K562 (cell line): ENCODE results near the gene NFYC. TPM values are rescaled to one million over a fixed set of nuclear protein-coding genes. Genes with fewer than 3 reads are reported as not detected.
A peak's percentile ranks its signal among the peaks of the same experiment; 100 is the strongest.

Experiments used
- ASH1L ChIP-seq: fragments of 450-650 bp; IDR thresholded peaks from 2 replicates; pipeline ENCODE4 v1.6.1; 2018; ENCODE audit warnings: borderline replicate concordance, mild to moderate bottlenecking, low read depth; ENCODE audit not compliant: partially characterized antibody
- PHF8 ChIP-seq: fragments of 200-600 bp; sonication (generic); IDR thresholded peaks from 2 replicates; pipeline ENCODE4 v1.6.1; 2012; ENCODE audit warnings: mixed run types, mild to moderate bottlenecking, inconsistent platforms, low read length, moderate library complexity, borderline replicate concordance
- RAD51 ChIP-seq: fragments of 450-650 bp; IDR thresholded peaks from 2 replicates; pipeline ENCODE4 v1.7.1; 2016; ENCODE audit warnings: low read depth, mild to moderate bottlenecking, borderline replicate concordance
- polyA plus RNA-seq, 8 experiments: library from polyadenylated mRNA; depleted of rRNA in 4 of 8; stranded (reverse) in 5 of 8; unstranded in 3 of 8; fragments of >200 nt; fragmentation: Nextera tagmentation in 2 of 8; fragmentation: Illumina TruSeq in 1 of 8; extraction: Ambion mirVana in 2 of 8; extraction: Trizol in 1 of 8; gene quantifications; 2 replicates each; pipeline versions ENCODE4 v1.2.1 to v1.2.3, GENCODE V29; 2011 to 2014; ENCODE audit warnings: inconsistent platforms in 1 of 8, missing spikeins in 1 of 8
- total RNA-seq, 7 experiments: library from RNA; depleted of rRNA in 6 of 7; stranded (reverse); fragments of >200 nt in 6 of 7; fragmentation: Illumina TruSeq in 2 of 7; extraction: Trizol in 2 of 7; gene quantifications; 2 replicates each; pipeline versions ENCODE4 v1.2.1 to v1.2.3, GENCODE V29; 2011 to 2021; ENCODE audit warnings: low replicate concordance in 1 of 7
- TF ChIP-seq, protein P1 (sequence below): fragments of 450-650 bp; IDR thresholded peaks from 2 replicates; pipeline ENCODE4 v1.6.1; 2017; ENCODE audit warnings: antibody characterized with exemption, mild to moderate bottlenecking
- TF ChIP-seq, protein P2 (sequence below), 2 experiments: fragments of 450-650 bp in 1 of 2; IDR thresholded peaks; 2 replicates each; pipeline ENCODE4 v1.6.1; 2011 to 2017; ENCODE audit warnings: low read depth in 2 of 2, antibody characterized with exemption in 1 of 2, borderline replicate concordance in 1 of 2, low read length in 1 of 2, mild to moderate bottlenecking in 1 of 2, mixed read lengths in 1 of 2; ENCODE audit not compliant: control insufficient read depth in 1 of 2

Gene NFYC
- total and polyA plus RNA-seq, 9 of the 15 experiments (the other 6 are each of a cell fraction or from before 2014, with no cell fraction given), result 4.8 to 59.8 (median 41.1) TPM

DNA sequence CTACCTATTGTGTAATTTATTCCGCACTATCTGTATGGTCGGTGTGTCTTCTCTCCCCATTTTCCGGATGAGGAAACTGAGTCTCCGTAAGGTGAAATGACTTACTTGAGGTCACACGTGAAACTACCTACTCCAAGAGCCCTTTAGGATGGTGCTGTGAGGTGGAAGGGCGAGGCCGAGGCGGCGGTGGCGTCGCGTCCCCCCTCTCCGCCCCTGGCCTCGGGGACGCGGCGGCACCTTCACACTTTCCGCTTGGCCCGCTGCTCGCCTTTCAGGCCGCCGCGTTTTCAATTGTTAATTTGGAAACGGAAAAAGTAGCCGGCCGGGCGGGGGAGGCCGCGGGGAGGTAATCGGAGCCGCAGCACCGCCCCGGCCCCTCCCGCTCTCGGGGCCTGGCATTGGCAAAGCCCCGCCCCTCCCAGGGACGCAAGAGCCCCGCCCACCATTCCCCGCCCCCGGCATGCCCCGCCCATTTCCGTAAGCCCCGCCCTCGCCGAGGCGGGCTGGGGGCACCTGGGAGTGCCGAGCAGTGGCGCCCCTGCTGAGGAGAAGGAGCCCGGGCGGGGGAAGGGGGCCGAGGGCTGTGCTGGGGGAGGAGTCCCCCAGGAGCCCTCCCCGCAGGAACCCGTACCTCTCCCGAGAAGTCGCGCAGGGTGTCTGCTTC lies 110.7 kb downstream of the NFYC start (continued):
- 0 out of 2 replicates have a peak, but pooled peaks have one; percentile 10 for TF ChIP-seq RAD51
- peak; percentile 46; the same call in 1 of the 2 replicates for TF ChIP-seq PHF8
- TF ChIP-seq ASH1L, result no peak
- TF ChIP-seq, protein P1, sequence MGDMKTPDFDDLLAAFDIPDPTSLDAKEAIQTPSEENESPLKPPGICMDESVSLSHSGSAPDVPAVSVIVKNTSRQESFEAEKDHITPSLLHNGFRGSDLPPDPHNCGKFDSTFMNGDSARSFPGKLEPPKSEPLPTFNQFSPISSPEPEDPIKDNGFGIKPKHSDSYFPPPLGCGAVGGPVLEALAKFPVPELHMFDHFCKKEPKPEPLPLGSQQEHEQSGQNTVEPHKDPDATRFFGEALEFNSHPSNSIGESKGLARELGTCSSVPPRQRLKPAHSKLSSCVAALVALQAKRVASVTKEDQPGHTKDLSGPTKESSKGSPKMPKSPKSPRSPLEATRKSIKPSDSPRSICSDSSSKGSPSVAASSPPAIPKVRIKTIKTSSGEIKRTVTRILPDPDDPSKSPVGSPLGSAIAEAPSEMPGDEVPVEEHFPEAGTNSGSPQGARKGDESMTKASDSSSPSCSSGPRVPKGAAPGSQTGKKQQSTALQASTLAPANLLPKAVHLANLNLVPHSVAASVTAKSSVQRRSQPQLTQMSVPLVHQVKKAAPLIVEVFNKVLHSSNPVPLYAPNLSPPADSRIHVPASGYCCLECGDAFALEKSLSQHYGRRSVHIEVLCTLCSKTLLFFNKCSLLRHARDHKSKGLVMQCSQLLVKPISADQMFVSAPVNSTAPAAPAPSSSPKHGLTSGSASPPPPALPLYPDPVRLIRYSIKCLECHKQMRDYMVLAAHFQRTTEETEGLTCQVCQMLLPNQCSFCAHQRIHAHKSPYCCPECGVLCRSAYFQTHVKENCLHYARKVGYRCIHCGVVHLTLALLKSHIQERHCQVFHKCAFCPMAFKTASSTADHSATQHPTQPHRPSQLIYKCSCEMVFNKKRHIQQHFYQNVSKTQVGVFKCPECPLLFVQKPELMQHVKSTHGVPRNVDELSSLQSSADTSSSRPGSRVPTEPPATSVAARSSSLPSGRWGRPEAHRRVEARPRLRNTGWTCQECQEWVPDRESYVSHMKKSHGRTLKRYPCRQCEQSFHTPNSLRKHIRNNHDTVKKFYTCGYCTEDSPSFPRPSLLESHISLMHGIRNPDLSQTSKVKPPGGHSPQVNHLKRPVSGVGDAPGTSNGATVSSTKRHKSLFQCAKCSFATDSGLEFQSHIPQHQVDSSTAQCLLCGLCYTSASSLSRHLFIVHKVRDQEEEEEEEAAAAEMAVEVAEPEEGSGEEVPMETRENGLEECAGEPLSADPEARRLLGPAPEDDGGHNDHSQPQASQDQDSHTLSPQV, result no peak
- TF ChIP-seq, protein P2, sequence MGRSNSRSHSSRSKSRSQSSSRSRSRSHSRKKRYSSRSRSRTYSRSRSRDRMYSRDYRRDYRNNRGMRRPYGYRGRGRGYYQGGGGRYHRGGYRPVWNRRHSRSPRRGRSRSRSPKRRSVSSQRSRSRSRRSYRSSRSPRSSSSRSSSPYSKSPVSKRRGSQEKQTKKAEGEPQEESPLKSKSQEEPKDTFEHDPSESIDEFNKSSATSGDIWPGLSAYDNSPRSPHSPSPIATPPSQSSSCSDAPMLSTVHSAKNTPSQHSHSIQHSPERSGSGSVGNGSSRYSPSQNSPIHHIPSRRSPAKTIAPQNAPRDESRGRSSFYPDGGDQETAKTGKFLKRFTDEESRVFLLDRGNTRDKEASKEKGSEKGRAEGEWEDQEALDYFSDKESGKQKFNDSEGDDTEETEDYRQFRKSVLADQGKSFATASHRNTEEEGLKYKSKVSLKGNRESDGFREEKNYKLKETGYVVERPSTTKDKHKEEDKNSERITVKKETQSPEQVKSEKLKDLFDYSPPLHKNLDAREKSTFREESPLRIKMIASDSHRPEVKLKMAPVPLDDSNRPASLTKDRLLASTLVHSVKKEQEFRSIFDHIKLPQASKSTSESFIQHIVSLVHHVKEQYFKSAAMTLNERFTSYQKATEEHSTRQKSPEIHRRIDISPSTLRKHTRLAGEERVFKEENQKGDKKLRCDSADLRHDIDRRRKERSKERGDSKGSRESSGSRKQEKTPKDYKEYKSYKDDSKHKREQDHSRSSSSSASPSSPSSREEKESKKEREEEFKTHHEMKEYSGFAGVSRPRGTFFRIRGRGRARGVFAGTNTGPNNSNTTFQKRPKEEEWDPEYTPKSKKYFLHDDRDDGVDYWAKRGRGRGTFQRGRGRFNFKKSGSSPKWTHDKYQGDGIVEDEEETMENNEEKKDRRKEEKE (IDR thresholded peaks at IDR 0.05; ENCODE audit: borderline replicate concordance in 1 of 2, control insufficient read depth in 1 of 2, low read depth in 2 of 2, low read length in 1 of 2), result no peak
